A673 (cell line): ENCODE measurements around the gene ZHX3.

Source experiments
- CTCF ChIP-seq: fragments of 300-800, 200-600 bp; sonication (generic); conservative IDR thresholded peaks from 2 replicates; pipeline ENCODE4 v1.5.1; 2017; ENCODE audit warnings: low read depth, mild to moderate bottlenecking, antibody characterized with exemption, low read length, moderate library complexity, mixed read lengths
- EZH2 ChIP-seq: fragments of 200-600 bp; sonication (generic); IDR thresholded peaks from 2 replicates; pipeline ENCODE4 v1.6.1; 2017; ENCODE audit warnings: borderline replicate concordance, low read depth, mild to moderate bottlenecking, mixed read lengths, antibody characterized with exemption, low read length; ENCODE audit not compliant: poor library complexity, severe bottlenecking

- TF ChIP-seq CTCF (no peak), EZH2 (no peak)
Measured at GRCh38 chr20:41316602-41317545, 657 bp downstream of the ZHX3 start.
